Measurements from ENCODE around the gene MYO15B. TPM values are rescaled to one million over a fixed set of nuclear protein-coding genes. Genes with fewer than 3 reads are reported as not detected.

Gene MYO15B
- total and polyA plus RNA-seq, 4 experiments from 2014 or later: 0.89 to 83.7 (median 75.1) TPM; not detected in 1

GRCh38 chr17:75616521-75617122 is 29.0 kb downstream of the MYO15B start:
- intact Hi-C loops (cut with micrococcal nuclease): no loop called here
- POLR2A ChIA-PET (ENCODE audit: partially characterized antibody): no interaction called here
- Histone ChIP-seq H3K4me3 (ENCODE audit: low read length in 2 of 2) (no peak overlapping the region), H3K9me3 (ENCODE audit: control insufficient read depth in 1 of 2, low read length in 2 of 2) (no peaks in the 10 kb centered on the region), H3K36me3 (ENCODE audit: insufficient read depth, low read length) (no peaks in the 10 kb centered on the region), H3K27ac (ENCODE audit: low read depth, low read length) (no peak overlapping the region), H3K27me3 (ENCODE audit: insufficient read depth, low read length) (no peaks in the 10 kb centered on the region), H3K4me1 (ENCODE audit: insufficient read depth, low read length) (no peaks in the 10 kb centered on the region)
- CTCF ChIA-PET (ENCODE audit: partially characterized antibody): interaction anchor here (1.3 to 1.8 kb wide), 2 partner anchors 9 to 18 kb away, joined by 5 read pairs; no protein-coding TSS in a partner anchor
- H3K27ac Mint-ChIP-seq: no peak overlapping the region
- no peaks in the 10 kb centered on the region for H3K27me3 Mint-ChIP-seq
- H3K9me3 Mint-ChIP-seq: no peaks in the 10 kb centered on the region
- H3K4me3 Mint-ChIP-seq: no peak overlapping the region
- no peaks in the 10 kb centered on the region for H3K36me3 Mint-ChIP-seq
- no peak for DNase-seq
- H3K4me1 Mint-ChIP-seq: no peaks in the 10 kb centered on the region

- Histone ChIP-seq H3K27ac (ENCODE audit: low read depth, low read length) (no peak overlapping the region), H3K4me1 (ENCODE audit: insufficient read depth, low read length) (no peaks in the 10 kb centered on the region), H3K4me3 (ENCODE audit: low read length in 2 of 2) (no peak overlapping the region), H3K9me3 (ENCODE audit: control insufficient read depth in 1 of 2, low read length in 2 of 2) (no peaks in the 10 kb centered on the region), H3K27me3 (ENCODE audit: insufficient read depth, low read length) (no peaks in the 10 kb centered on the region), H3K36me3 (ENCODE audit: insufficient read depth, low read length) (no peaks in the 10 kb centered on the region)
- intact Hi-C loops (cut with micrococcal nuclease): no loop called here
- Mint-ChIP-seq H3K36me3 (no peaks in the 10 kb centered on the region), H3K27ac (no peak overlapping the region), H3K27me3 (no peaks in the 10 kb centered on the region), H3K4me1 (no peaks in the 10 kb centered on the region), H3K4me3 (no peak overlapping the region), H3K9me3 (no peaks in the 10 kb centered on the region)
- CTCF ChIA-PET (ENCODE audit: partially characterized antibody): interaction anchor here (0.8 to 1.8 kb wide), 3 partner anchors 9 to 18 kb away, joined by 3 to 5 read pairs (median 5); partner anchors contain the start of gene SMIM5
- POLR2A ChIA-PET (ENCODE audit: partially characterized antibody): no interaction called here
- DNase-seq: no peak
Observed at GRCh38 chr17:75617218-75617617, 29.6 kb downstream of the MYO15B start.

DNA sequence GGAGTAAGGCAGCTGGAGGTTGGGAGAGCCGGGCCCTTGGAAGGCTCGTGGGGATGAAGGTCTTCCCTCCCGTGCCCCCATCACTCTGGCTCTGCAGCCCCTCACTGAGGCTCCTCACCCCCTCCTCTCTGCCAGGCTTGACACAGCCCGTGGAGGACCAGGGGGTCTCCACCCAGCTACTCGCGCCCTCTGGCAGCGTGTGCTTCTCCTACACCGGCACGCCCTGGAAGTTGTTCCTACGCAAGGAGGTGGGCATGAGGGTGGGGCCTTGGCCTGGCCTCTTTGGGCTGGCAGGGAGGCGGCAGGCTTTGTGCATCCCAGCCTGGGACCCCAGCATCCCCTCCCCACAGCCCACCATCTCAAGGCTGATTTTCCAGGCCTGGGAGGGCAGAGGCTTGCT is 30.1 kb downstream of the MYO15B start:
- Mint-ChIP-seq H3K36me3 (no peaks in the 10 kb centered on the region), H3K27ac (peak overlapping the region in 1 of 7 donors; percentile 25), H3K27me3 (no peaks in the 10 kb centered on the region), H3K4me3 (no peak overlapping the region), H3K9me3 (no peaks in the 10 kb centered on the region), H3K4me1 (no peaks in the 10 kb centered on the region)
- H3K27ac ChIP-seq (ENCODE audit: low read depth, low read length): no peak overlapping the region
- DNase-seq: no peak
- no peaks in the 10 kb centered on the region for H3K36me3 ChIP-seq (ENCODE audit: insufficient read depth, low read length)
- no peak overlapping the region for H3K4me3 ChIP-seq (ENCODE audit: low read length in 2 of 2)
- no peaks in the 10 kb centered on the region for H3K4me1 ChIP-seq (ENCODE audit: insufficient read depth, low read length)
- H3K9me3 ChIP-seq (ENCODE audit: control insufficient read depth in 1 of 2, low read length in 2 of 2): no peaks in the 10 kb centered on the region
- no peaks in the 10 kb centered on the region for H3K27me3 ChIP-seq (ENCODE audit: insufficient read depth, low read length)
- POLR2A ChIA-PET (ENCODE audit: partially characterized antibody): no interaction called here
- intact Hi-C loops (cut with micrococcal nuclease): no loop called here
- CTCF ChIA-PET (ENCODE audit: partially characterized antibody): interaction anchor here (0.8 to 1.8 kb wide), 3 partner anchors 8 to 17 kb away, joined by 3 to 5 read pairs (median 5); partner anchors contain the start of gene SMIM5

- H3K27me3 Mint-ChIP-seq: no peaks in the 10 kb centered on the region
- intact Hi-C loops (cut with micrococcal nuclease): no loop called here
- no peaks in the 10 kb centered on the region for H3K9me3 Mint-ChIP-seq
- DNase-seq: no peak
- H3K27ac Mint-ChIP-seq: no peak overlapping the region
- Histone ChIP-seq H3K36me3 (ENCODE audit: insufficient read depth, low read length) (no peaks in the 10 kb centered on the region), H3K9me3 (ENCODE audit: control insufficient read depth in 1 of 2, low read length in 2 of 2) (no peaks in the 10 kb centered on the region), H3K27ac (ENCODE audit: low read depth, low read length) (no peak overlapping the region), H3K4me3 (ENCODE audit: low read length in 2 of 2) (no peak overlapping the region), H3K27me3 (ENCODE audit: insufficient read depth, low read length) (no peaks in the 10 kb centered on the region), H3K4me1 (ENCODE audit: insufficient read depth, low read length) (no peaks in the 10 kb centered on the region)
- ChIA-PET CTCF (ENCODE audit: partially characterized antibody) (interaction anchor here (1.1 to 1.4 kb wide), 4 partner anchors 11 to 370 kb away, joined by 3 to 4 read pairs (median 3); partner anchors contain the start of gene SMIM5), POLR2A (ENCODE audit: partially characterized antibody) (interaction anchor here (0.8 kb wide), 1 partner anchor 49 kb away, joined by 3 read pairs; no protein-coding TSS in a partner anchor)
- H3K4me3 Mint-ChIP-seq: no peak overlapping the region
- no peaks in the 10 kb centered on the region for H3K36me3 Mint-ChIP-seq
- H3K4me1 Mint-ChIP-seq: no peaks in the 10 kb centered on the region
Observed at GRCh38 chr17:75619506-75620431, 32.2 kb downstream of the MYO15B start.

GRCh38 chr17:75621489-75621888 is 33.9 kb downstream of the MYO15B start:
- H3K4me3 ChIP-seq (ENCODE audit: low read length in 2 of 2): no peak overlapping the region
- Mint-ChIP-seq H3K4me3 (no peak overlapping the region), H3K9me3 (no peaks in the 10 kb centered on the region), H3K27me3 (no peaks in the 10 kb centered on the region), H3K36me3 (no peaks in the 10 kb centered on the region), H3K27ac (no peak overlapping the region), H3K4me1 (no peaks in the 10 kb centered on the region)
- POLR2A ChIA-PET (ENCODE audit: partially characterized antibody): interaction anchor here (0.5 kb wide), 1 partner anchor 117 kb away, joined by 3 read pairs; no protein-coding TSS in a partner anchor
- intact Hi-C loops (cut with micrococcal nuclease): no loop called here
- no peaks in the 10 kb centered on the region for H3K4me1 ChIP-seq (ENCODE audit: insufficient read depth, low read length)
- H3K36me3 ChIP-seq (ENCODE audit: insufficient read depth, low read length): no peaks in the 10 kb centered on the region
- H3K27ac ChIP-seq (ENCODE audit: low read depth, low read length): no peak overlapping the region
- no peak for DNase-seq
- no peaks in the 10 kb centered on the region for H3K9me3 ChIP-seq (ENCODE audit: control insufficient read depth in 1 of 2, low read length in 2 of 2)
- CTCF ChIA-PET (ENCODE audit: partially characterized antibody): interaction anchor here (0.6 to 1.1 kb wide), 3 partner anchors 11 to 127 kb away, joined by 3 to 7 read pairs (median 3); partner anchors contain the start of gene SMIM5
- H3K27me3 ChIP-seq (ENCODE audit: insufficient read depth, low read length): no peaks in the 10 kb centered on the region

GRCh38 chr17:75622076-75622475 is 34.5 kb downstream of the MYO15B start:
- DNase-seq: no peak
- no peaks in the 10 kb centered on the region for H3K27me3 ChIP-seq (ENCODE audit: insufficient read depth, low read length)
- no peaks in the 10 kb centered on the region for H3K36me3 Mint-ChIP-seq
- no peak overlapping the region for H3K27ac ChIP-seq (ENCODE audit: low read depth, low read length)
- no peaks in the 10 kb centered on the region for H3K4me1 ChIP-seq (ENCODE audit: insufficient read depth, low read length)
- H3K9me3 ChIP-seq (ENCODE audit: control insufficient read depth in 1 of 2, low read length in 2 of 2): no peaks in the 10 kb centered on the region
- ChIA-PET POLR2A (ENCODE audit: partially characterized antibody) (no interaction called here), CTCF (ENCODE audit: partially characterized antibody) (interaction anchor here (0.6 to 1.3 kb wide), 3 partner anchors 14 to 126 kb away, joined by 3 to 5 read pairs (median 3); no protein-coding TSS in a partner anchor)
- no peak overlapping the region for H3K4me3 Mint-ChIP-seq
- intact Hi-C loops (cut with micrococcal nuclease): no loop called here
- H3K27me3 Mint-ChIP-seq: no peaks in the 10 kb centered on the region
- H3K4me3 ChIP-seq (ENCODE audit: low read length in 2 of 2): no peak overlapping the region
- H3K9me3 Mint-ChIP-seq: no peaks in the 10 kb centered on the region
- H3K27ac Mint-ChIP-seq: peak overlapping the region in 3 of 7 donors; percentile 34 to 70 (median 64)
- no peaks in the 10 kb centered on the region for H3K36me3 ChIP-seq (ENCODE audit: insufficient read depth, low read length)
- no peaks in the 10 kb centered on the region for H3K4me1 Mint-ChIP-seq

- intact Hi-C loops (cut with micrococcal nuclease): no loop called here
- H3K36me3 ChIP-seq (ENCODE audit: insufficient read depth, low read length): no peaks in the 10 kb centered on the region
- no peaks in the 10 kb centered on the region for H3K4me1 ChIP-seq (ENCODE audit: insufficient read depth, low read length)
- Mint-ChIP-seq H3K4me1 (no peaks in the 10 kb centered on the region), H3K36me3 (no peaks in the 10 kb centered on the region), H3K27ac (peak overlapping the region in 2 of 7 donors; percentile 17 to 43), H3K4me3 (no peak overlapping the region), H3K9me3 (no peaks in the 10 kb centered on the region), H3K27me3 (no peaks in the 10 kb centered on the region)
- no peak overlapping the region for H3K4me3 ChIP-seq (ENCODE audit: low read length in 2 of 2)
- no peak for DNase-seq
- no peaks in the 10 kb centered on the region for H3K9me3 ChIP-seq (ENCODE audit: control insufficient read depth in 1 of 2, low read length in 2 of 2)
- H3K27me3 ChIP-seq (ENCODE audit: insufficient read depth, low read length): no peaks in the 10 kb centered on the region
- CTCF ChIA-PET (ENCODE audit: partially characterized antibody): interaction anchor here (1.3 kb wide), 1 partner anchor 125 kb away, joined by 5 read pairs; no protein-coding TSS in a partner anchor
- POLR2A ChIA-PET (ENCODE audit: partially characterized antibody): no interaction called here
- H3K27ac ChIP-seq (ENCODE audit: low read depth, low read length): no peak overlapping the region
Observed at GRCh38 chr17:75622771-75623273, 35.2 kb downstream of the MYO15B start.
